Measurements from ENCODE around the gene BMERB1.

The BMERB1 gene

GRCh38 chr16:15498427-15499175 is 64.2 kb downstream of the BMERB1 start:
- no peak for DNase-seq

GRCh38 chr16:15502041-15502725 is 67.8 kb downstream of the BMERB1 start:
- no peak for DNase-seq

GRCh38 chr16:15506441-15506840 is 72.1 kb downstream of the BMERB1 start:
- DNase-seq: no peak

- no peak for DNase-seq
Measured at GRCh38 chr16:15507301-15507958, 73.0 kb downstream of the BMERB1 start.

GRCh38 chr16:15507959-15508627 is 73.7 kb downstream of the BMERB1 start:
- no peak for DNase-seq

GRCh38 chr16:15509051-15509592 is 74.7 kb downstream of the BMERB1 start:
- DNase-seq: peak in 1 of 5 donors; percentile 28

- no peak for DNase-seq
Measured at GRCh38 chr16:15509593-15510535, 75.5 kb downstream of the BMERB1 start.

GRCh38 chr16:15510992-15511391 is 76.6 kb downstream of the BMERB1 start:
- no peak for DNase-seq

- DNase-seq: no peak
Measured at GRCh38 chr16:15511759-15512487, 77.5 kb downstream of the BMERB1 start.

- no peak for DNase-seq
Measured at GRCh38 chr16:15513156-15513555, 78.8 kb downstream of the BMERB1 start.

GRCh38 chr16:15515992-15516391 is 81.6 kb downstream of the BMERB1 start:
- no peak for DNase-seq

- no peak for DNase-seq
Measured at GRCh38 chr16:15516609-15517008, 82.2 kb downstream of the BMERB1 start.

- no peak for DNase-seq
Measured at GRCh38 chr16:15517743-15518377, 83.5 kb downstream of the BMERB1 start.

GRCh38 chr16:15518381-15519351 is 84.3 kb downstream of the BMERB1 start:
- DNase-seq: no peak

GRCh38 chr16:15519790-15520189 is 85.4 kb downstream of the BMERB1 start:
- DNase-seq: no peak

GRCh38 chr16:15521390-15521757 is 87.0 kb downstream of the BMERB1 start:
- no peak for DNase-seq

- no peak for DNase-seq
Measured at GRCh38 chr16:15521758-15522509, 87.5 kb downstream of the BMERB1 start.

GRCh38 chr16:15523092-15523541 is 88.7 kb downstream of the BMERB1 start:
- DNase-seq: peak in 1 of 5 donors; percentile 24

All from T-helper 1 cell (primary cell).